NCI-H1436 (cell line): Measurements from ENCODE around the gene RIN3.

Source experiments
- DNase-seq: peaks from one replicate; lab custom pipeline; 2025; lab: John Stamatoyannopoulos, UW

RIN3 gene

DNA sequence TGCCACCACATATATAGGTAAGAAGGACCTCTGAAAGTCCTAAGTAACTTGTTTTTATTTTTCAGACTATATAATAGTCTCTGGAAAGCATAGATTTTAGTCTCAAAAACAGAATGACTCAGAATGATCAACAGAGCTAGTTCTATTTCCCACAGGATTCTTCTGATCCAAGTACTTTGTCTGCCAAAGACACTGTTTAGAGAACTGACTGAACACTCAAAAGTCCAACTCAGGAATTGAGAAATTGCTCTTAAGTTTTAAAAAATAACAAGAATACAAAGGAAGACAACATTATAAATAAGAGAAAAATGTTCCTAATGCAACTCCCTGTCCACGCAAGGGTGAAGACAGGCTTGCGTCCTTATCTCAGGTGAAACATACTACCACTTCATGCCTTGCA lies 205.8 kb downstream of the RIN3 start:
- no peak for DNase-seq

DNA sequence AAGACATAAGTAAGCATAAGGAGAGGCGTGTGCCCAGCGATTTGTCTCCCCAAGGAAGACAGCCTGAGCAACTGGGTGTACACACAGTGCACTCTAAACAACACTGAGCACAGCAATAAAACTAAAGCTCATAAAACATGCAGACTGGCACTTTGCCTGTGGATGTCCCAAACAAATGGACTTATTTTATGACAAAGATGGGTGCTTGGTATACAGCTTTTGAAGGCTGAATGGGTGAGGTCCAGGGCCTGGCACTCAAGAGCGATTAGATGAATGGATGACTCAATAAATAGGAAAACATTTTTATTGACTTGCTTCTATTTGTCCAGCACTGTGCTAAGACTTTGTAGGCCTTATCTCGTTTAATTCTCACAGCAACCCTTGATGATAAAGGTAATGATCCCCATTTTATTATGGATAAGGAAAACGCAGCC lies 206.3 kb downstream of the RIN3 start:
- no peak for DNase-seq

DNA sequence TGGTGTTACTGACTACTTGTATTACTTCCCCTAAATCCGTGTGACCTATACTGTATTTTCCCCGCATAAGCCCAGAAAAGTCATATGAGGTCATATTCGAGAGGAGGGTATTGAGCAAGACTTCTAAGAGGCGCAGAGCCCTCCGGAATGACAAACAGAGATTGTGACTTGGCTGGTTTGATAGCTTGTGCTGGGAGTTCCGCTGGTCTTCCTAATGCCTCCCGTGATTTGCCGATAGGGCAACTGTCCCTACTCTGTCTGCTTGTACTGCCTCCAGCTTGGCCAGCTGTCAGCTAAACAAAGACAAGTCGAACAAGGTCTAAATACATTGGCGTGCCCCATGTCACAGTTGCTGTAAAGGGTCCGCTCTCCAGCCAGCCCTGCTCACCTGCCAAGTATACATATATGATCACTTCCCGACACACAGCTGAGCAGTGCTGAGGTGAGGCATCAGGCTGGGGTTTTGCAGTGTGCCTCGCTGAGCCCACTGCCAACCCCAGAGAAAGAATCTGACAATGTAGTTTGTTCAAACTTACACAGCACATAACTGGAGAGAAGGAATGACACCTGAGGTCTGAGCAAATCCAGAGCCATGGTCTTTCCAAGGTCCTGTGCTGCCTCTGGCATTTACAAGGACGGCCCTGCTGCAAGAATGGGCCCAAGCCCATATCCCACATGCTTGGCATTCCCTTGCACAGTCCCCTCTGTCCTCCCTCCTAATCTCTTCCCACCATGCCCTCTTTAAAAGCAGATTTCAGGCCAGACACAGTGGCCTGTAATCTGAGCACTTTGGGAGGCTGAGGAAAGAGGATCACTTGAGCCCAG lies 211.1 kb downstream of the RIN3 start:
- DNase-seq = no peak

DNA sequence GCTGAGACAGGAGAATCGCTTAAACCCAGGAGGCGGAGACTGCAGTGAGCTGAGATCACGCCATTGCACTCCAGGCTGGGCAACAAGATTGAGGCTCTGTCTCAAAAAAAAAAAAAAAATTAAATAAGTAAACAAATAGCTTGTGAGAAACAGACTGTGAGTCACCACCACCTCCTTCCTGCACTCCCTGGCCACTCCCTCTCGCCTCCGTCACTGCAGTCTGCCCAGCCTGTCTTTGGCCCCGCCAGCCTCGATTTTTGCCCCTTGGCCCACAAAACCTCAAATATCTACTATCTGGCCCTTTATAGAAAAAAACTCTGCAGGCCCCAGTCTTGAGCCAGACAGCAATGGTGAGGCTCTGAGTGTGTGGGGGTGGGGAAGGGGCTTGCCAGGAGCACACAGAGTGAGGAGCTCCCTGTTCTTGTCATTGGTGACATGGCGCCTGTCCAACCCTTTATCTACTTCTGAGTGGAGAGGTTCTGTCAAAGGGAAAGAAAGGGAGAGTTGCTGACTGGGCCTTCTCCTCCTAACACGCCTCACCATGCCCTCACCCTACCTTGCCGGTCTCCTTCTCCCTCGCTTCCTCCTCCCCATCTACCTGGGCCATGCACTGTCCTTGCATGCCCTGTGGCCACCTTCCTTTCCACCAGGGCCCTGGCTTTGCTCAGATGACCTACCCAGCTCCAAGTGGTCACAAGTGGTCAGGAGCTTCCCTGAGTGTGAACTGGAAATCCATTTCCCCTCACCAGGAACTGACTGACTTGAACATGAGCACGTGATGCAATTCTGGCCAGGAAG lies 212.8 kb downstream of the RIN3 start:
- no peak for DNase-seq

DNA sequence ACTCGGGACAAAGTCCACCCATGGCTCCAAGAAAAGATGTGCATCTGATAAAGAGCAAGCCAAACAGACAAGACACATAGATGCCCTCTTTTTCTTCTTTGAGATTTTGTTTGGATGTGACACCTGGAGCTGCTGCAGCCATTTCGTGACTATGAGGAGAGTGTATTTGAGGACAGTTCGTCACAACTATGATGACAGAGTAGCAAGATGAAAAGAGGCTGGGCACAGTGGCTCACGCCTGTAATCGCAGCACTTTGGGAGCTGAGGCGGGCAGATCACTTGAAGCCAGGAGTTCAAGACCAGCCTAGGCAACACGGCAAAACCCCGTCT lies 213.3 kb downstream of the RIN3 start:
- no peak for DNase-seq

DNA sequence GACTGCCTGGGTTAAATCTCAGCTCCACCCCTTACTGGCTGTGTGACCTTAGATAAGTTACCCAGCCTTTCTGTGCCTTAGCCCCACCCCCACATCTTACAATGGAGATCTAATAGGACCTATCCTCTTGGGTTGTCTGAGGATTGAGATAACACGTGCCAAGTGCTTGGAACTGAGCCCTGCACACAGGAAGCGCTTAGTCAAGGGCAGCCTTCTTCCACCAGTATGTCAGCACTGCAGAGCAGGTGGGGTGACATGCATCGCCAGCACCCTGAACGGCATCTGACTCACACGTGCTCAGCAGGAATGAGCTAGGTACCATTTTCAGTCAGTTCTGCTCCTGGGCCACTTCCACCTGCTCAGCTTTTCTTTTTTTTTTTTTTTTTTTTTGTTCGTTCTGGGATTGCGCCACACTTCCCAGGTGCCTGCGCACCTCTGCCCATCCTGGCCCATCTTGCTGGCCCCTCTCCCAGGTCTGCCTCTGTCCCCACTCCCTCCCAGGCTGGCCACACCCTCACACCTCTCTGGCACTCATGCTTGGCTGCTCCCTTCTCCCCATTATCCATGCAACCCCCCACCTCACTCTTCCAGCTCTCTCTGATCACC lies 215.3 kb downstream of the RIN3 start:
- peak; percentile 39 for DNase-seq

DNA sequence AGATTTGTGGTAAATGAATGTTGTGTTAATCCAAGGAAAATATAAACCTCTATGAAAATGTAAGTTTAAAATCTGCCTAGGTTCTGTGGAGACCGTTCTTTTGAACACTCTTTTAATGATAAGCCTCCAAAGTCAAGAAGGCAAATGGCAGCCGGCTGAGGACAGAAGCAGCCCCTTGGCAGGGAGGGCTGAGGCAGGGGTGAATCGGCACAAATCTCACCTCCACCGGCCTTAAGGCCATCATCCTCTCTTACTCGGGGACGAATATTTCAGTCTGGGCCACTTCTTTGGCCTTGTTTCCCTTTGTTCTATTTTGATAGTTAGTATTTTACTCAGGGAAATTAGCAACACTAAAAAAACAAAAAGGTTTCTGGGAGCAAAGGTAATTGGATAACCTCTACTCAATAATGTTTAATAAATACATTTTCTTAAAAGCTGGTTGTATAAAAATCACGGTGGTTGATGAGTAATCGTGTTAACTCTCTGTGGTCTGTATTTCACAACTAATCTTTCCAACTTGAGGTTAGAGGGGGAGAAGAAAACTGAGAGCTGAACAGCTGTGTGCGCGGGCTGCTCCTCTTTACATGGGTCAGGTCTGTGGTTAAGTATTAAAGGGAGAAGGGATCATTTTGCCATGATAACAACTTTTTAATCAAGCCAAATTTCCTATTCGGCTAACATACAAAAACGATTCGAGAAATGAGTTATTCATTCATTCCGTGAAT lies 216.2 kb downstream of the RIN3 start:
- DNase-seq = no peak

DNA sequence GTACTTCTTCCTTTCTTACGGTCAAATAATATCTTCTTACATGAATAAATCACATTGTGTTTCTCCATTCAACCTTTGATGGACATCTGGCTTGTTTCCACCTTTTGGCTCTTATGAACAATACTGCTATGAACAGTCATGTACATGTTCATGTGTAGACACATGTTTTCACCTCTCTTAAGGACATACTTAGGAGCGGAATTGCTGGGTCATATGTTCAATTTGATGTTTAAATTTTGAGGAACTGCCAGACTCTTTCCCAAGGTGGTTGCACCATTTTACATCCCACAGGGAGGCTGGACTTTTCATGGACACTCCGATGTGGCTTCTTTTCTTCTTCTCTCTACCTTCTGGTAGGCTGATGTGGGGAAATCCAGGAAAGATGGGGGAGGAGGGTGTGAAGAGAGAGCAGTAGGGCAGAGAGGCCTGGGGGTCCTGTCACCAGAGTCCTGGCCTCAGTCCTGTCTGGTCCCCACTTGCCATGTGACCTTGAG lies 218.1 kb downstream of the RIN3 start:
- no peak for DNase-seq

DNA sequence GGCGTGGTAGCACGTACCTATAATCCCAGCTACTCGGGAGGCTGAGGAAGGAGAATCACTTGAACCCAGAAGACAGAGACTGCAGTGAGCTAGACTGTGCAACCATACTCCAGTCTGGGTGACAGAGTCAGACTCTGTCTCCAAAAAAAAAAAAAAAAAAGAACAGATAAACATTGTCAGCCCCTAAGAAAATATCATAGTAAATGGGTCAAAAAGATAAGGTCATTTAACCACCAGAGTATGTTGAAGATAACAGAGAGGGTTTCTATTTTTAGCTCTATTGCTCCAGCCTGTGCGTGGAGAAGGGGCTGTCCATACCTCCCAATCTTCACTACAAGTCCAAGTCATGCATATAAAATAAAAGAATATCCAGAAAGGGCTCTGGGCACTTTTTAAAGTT lies 219.4 kb downstream of the RIN3 start:
- DNase-seq = no peak

DNA sequence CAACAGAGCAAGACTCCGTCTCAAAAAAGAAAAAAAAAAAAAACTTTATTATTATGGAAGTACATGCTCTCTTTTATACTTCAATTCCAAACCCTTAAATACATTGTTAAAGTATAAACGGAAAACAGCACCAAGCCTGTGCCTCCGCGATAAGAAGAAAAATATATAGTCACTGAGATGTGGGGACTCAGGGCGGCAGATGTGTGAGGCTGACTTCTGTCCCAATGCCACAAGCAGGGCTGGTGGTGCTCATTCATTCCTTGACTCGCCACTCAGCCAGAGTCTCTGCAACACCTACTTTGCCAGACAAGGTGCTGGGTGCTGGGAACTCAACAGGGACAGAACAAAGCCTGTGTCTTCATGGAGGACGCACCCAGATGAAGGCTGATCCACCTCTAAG lies 221.0 kb downstream of the RIN3 start:
- DNase-seq = no peak

DNA sequence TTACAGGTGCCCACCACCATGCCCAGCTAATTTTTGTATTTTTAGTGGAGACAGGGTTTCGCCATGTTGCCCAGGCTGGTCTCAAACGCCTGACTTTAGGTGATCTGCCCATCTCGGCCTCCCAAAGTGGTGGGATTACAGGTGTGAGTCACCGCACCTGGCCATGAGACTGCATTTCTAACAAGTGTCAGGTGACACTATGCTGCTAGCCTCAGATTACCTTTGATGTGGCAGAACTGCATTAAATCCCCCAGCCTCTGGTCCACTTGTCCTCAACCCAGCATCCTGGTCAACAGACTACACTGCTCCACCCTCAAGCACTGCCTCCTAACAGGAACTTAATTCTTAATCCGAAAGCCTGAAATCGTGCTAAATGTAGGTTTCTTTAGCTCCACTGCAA lies 221.8 kb downstream of the RIN3 start:
- DNase-seq = no peak

DNA sequence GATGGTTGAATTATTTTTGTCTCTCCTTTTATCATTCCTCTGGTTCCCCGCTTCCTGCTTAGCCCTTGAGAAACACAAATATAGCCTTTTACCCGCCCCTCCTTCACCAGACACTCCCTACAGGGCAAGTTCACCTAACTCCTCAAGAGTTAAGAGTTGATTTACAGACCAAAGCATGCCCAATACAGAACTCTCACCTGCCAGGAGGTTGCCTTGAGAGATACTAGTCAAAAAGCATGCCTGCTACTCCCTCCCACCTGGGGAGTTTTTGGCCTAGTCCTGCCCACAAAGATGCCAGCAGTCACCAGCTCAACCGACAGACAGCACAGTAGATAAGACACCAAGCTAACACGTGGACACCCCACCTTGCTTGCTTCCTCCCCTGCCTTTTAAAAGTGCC lies 223.6 kb downstream of the RIN3 start:
- no peak for DNase-seq

DNA sequence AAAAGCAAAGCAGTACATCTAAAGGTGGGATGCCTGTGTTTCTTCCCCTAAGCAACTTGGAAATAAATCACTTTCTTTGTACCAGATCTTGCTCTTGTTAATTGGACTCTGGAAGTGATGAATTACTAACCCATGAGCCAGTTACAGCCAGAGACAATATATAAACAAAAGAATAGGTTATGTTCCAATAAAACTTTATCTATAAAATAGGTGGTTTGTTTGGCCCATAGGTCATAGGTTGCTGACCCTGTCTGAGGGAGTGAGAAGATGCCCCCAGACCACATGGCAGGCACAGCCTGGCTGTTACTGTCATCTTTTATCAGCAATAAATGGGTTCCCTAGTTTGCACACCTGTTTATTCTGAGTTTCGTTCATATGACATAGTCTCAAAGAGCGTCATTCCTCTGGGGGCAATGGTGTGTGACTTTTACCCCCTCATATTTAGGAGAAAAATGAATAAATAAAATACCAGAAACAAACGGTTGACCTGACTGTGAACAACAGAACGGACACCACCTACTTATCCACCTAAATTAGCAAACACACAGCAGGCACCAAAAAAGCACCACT lies 224.1 kb downstream of the RIN3 start:
- no peak for DNase-seq
